PFSK-1 (cell line): ENCODE measurements around the gene SUSD3.

ENCODE experiments used
- FOXP2 ChIP-seq: optimal IDR thresholded peaks from 2 replicates; pipeline ENCODE3; 2011; ENCODE audit warnings: borderline replicate concordance, control low read depth, inconsistent platforms; ENCODE audit not compliant: insufficient read depth; ENCODE audit errors: extremely low read length, extremely low read depth
- POLR2AphosphoS5 ChIP-seq: IDR thresholded peaks from 2 replicates; pipeline ENCODE4 v1.6.1; 2012; ENCODE audit warnings: low read depth, mild to moderate bottlenecking, control low read depth, low read length, moderate library complexity
- SIN3A ChIP-seq: IDR thresholded peaks from 2 replicates; pipeline ENCODE4 v1.6.1; 2012; ENCODE audit warnings: mild to moderate bottlenecking, low read length, moderate library complexity, borderline replicate concordance; ENCODE audit not compliant: insufficient read depth
- TAF1 ChIP-seq: IDR thresholded peaks from 2 replicates; pipeline ENCODE4 v1.6.1; 2012; ENCODE audit warnings: low read length, control low read depth, borderline replicate concordance; ENCODE audit not compliant: insufficient read depth
- TF ChIP-seq, protein P1 (sequence below), 2 experiments: IDR thresholded peaks; 2 replicates each; pipeline versions ENCODE4 v1.6.1 to v1.8.0; 2011 to 2012; ENCODE audit warnings: low read depth in 2 of 2, low read length in 2 of 2, control low read depth in 1 of 2, inconsistent platforms in 1 of 2, mild to moderate bottlenecking in 1 of 2, moderate library complexity in 1 of 2; ENCODE audit not compliant: insufficient read depth in 1 of 2

The SUSD3 gene

DNA sequence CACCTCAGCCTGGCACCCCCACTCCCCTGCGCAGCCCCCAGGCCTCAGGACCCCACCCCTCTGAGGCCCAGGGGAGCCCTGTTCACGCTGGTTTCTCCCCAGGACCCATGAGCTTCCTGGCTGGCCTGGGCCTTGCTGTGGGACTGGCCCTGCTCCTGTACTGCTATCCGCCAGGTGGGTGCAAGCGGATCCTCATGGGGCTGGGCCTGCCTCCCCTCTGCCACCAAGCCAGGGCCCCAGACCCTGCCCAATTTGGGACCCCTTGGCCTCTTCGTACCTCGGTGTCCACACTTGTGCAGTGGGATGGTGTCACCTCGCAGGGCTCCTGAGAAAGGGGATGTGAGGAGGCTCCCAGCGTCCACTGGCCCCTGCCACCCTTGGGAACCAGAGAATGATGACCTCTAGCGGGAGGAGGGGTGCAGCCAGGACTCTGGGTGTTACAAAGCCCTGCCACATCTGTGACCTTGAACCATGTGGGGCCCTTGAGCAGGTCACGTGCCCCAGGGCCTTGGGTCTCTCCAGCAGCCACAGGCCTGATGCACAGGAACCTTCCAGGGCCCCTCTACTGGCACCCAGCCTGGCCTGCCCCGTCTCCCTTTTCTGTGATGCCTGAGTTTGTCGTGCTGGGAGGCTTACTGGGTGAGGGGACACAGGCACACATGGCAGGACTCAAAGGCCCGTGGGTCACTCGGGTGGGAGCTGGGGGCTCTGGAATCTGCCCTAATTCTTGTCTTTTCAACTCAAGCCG, 53.8 kb downstream of the SUSD3 start:
- TF ChIP-seq FOXP2: no peak
- TF ChIP-seq TAF1: no peak
- TF ChIP-seq, protein P1, sequence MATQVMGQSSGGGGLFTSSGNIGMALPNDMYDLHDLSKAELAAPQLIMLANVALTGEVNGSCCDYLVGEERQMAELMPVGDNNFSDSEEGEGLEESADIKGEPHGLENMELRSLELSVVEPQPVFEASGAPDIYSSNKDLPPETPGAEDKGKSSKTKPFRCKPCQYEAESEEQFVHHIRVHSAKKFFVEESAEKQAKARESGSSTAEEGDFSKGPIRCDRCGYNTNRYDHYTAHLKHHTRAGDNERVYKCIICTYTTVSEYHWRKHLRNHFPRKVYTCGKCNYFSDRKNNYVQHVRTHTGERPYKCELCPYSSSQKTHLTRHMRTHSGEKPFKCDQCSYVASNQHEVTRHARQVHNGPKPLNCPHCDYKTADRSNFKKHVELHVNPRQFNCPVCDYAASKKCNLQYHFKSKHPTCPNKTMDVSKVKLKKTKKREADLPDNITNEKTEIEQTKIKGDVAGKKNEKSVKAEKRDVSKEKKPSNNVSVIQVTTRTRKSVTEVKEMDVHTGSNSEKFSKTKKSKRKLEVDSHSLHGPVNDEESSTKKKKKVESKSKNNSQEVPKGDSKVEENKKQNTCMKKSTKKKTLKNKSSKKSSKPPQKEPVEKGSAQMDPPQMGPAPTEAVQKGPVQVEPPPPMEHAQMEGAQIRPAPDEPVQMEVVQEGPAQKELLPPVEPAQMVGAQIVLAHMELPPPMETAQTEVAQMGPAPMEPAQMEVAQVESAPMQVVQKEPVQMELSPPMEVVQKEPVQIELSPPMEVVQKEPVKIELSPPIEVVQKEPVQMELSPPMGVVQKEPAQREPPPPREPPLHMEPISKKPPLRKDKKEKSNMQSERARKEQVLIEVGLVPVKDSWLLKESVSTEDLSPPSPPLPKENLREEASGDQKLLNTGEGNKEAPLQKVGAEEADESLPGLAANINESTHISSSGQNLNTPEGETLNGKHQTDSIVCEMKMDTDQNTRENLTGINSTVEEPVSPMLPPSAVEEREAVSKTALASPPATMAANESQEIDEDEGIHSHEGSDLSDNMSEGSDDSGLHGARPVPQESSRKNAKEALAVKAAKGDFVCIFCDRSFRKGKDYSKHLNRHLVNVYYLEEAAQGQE (IDR thresholded peaks at IDR 0.05; ENCODE audit: insufficient read depth in 1 of 2, low read depth in 2 of 2, low read length in 2 of 2): no peak

DNA sequence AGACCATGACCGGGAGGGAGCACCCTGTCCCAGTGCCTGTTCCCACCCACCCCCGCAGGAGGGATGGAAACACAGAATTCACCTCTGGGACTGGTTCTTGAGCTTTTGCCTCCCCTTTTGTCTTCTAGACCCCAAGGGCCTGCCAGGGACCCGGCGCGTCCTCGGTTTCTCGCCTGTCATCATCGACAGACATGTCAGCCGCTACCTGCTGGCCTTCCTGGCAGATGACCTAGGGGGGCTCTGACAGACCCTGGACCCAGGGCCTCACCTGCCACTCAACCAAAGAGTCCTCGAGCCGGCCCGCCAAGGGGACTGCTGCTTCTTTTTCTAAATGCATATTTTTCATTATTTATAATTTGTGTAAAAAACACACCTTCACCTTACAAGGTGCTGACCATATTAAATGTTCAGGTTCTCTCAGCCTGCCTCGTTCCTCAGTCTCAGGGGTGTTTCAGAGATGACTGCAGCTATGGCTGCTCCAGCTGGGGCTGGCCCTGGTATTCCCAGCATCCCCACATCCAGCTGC, 54.4 kb downstream of the SUSD3 start:
- no peak for TF ChIP-seq TAF1
- no peak for TF ChIP-seq FOXP2
- TF ChIP-seq, protein P1 (IDR thresholded peaks at IDR 0.05; ENCODE audit: insufficient read depth in 1 of 2, low read depth in 2 of 2, low read length in 2 of 2): no peak
- no peak for TF ChIP-seq POLR2AphosphoS5
- no peak for TF ChIP-seq SIN3A

DNA sequence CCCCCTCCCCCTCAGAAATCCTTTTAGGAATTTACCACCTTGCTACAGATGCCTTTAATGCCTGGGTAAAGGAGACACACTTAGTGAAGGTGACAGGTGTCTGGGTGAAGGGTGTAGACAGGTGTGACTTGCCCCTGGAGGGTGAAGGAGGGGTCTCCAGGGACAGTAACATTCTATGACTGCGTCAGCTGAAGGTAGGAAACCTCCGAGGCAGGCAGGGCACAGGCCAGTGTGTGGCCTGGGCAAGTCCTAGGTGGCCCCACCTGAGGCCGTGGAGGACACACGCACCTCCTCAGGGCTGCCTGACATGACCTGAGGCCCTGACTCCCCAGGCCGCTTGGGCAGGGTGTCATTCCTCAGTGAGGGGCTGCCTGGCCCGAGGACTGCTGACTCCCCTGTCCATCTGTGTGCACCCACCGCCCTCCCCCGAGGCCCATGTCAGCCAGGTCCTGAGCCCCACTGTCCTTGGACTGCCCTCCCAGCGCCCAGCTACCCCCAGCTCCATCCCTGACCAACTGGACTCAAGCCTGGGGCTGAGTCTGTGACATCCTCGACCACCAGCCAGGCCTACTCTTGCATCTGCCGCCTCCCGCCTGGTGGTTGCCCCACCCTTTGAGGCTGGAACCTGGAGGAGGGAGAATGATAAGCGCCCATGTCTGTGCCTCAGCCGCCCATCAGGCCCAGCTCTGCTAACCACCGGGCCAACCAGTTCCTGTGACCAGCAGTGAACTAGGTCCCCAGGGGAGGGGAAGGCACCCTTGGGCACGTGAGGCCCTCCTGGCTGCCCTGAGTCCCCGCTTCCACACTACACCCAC, 55.9 kb downstream of the SUSD3 start:
- TF ChIP-seq TAF1 (no peak), FOXP2 (no peak), POLR2AphosphoS5 (no peak), SIN3A (no peak)
- TF ChIP-seq, protein P1 (IDR thresholded peaks at IDR 0.05; ENCODE audit: insufficient read depth in 1 of 2, low read depth in 2 of 2, low read length in 2 of 2): no peak

DNA sequence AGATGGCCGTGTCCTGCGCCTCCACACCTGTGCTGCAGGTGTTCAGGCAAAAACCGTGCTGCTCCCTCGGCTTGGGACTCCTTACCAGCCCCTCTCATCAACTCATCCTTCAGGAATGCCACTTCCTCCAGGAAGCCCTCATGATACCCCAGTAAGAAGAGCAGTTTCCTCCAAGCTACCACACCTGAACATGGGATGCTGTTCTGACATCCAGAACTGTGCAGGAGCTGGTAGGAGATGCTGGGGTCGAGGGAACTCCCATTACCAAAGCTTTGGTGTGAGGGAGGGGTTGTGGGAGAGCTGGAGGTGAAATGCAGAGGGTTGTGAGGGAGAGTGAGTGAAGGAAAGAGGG, 56.5 kb downstream of the SUSD3 start:
- no peak for TF ChIP-seq TAF1
- TF ChIP-seq SIN3A: no peak
- TF ChIP-seq FOXP2: no peak
- TF ChIP-seq, protein P1 (IDR thresholded peaks at IDR 0.05; ENCODE audit: insufficient read depth in 1 of 2, low read depth in 2 of 2, low read length in 2 of 2): no peak
- no peak for TF ChIP-seq POLR2AphosphoS5
